K562 (cell line): ENCODE data around the gene NOP10.

ENCODE experiments used
- ATF2 ChIP-seq: sonication (generic); formaldehyde crosslinking; IDR thresholded peaks from 2 replicates; pipeline ENCODE4 v1.8.1; 2022; ENCODE audit warnings: missing genetic modification reagents
- ELF1 ChIP-seq: fragments of 200-800 bp; sonication (Bioruptor generic); IDR thresholded peaks from 2 replicates; pipeline ENCODE4 v1.6.1; 2016; ENCODE audit warnings: missing genetic modification characterization, missing compliant biosample characterization

- TF ChIP-seq ELF1 (tag) (no peak), ATF2 (CRISPR knock-in tag) (no peak)
Observed at GRCh38 chr15:34314491-34315490, 28.1 kb downstream of the NOP10 start.
